LNCAP (cell line): ENCODE data around the gene ANXA10.

Experiments used
- TF ChIP-seq, protein P1 (sequence below): fragments of 450-650 bp; IDR thresholded peaks from 2 replicates; pipeline ENCODE4 v1.5.1; 2017; ENCODE audit warnings: mild to moderate bottlenecking

ANXA10 gene, protein sequence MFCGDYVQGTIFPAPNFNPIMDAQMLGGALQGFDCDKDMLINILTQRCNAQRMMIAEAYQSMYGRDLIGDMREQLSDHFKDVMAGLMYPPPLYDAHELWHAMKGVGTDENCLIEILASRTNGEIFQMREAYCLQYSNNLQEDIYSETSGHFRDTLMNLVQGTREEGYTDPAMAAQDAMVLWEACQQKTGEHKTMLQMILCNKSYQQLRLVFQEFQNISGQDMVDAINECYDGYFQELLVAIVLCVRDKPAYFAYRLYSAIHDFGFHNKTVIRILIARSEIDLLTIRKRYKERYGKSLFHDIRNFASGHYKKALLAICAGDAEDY

DNA sequence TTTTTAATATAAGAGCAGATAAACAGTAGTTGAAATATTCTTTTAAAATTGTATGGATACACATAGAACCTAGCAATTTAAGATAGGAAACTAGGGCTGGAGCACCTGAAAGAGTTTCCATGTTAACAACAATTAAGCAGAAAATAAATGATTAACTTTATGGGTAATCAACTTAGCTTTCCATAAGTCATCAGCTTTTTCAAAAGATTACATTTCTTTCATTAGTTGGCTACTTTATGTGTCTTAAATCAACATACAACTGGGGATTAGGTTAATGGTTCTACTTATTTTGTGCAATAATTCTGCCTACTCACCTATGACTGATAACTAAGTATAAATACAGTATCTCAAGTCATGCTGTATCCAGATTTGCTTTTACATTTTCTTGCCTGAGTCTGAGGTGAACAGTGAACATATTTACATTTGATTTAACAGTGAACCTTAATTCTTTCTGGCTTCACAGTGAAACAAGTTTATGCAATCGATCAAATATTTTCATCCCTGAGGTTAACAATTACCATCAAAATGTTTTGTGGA lies at the start of gene ANXA10:
TSS of gene ANXA10 (plus strand) at position 362 of the 537 bp plus-strand sequence. CDS start at position 526, 164 bp downstream.
- TF ChIP-seq, protein P1, sequence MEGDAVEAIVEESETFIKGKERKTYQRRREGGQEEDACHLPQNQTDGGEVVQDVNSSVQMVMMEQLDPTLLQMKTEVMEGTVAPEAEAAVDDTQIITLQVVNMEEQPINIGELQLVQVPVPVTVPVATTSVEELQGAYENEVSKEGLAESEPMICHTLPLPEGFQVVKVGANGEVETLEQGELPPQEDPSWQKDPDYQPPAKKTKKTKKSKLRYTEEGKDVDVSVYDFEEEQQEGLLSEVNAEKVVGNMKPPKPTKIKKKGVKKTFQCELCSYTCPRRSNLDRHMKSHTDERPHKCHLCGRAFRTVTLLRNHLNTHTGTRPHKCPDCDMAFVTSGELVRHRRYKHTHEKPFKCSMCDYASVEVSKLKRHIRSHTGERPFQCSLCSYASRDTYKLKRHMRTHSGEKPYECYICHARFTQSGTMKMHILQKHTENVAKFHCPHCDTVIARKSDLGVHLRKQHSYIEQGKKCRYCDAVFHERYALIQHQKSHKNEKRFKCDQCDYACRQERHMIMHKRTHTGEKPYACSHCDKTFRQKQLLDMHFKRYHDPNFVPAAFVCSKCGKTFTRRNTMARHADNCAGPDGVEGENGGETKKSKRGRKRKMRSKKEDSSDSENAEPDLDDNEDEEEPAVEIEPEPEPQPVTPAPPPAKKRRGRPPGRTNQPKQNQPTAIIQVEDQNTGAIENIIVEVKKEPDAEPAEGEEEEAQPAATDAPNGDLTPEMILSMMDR = no peak

DNA sequence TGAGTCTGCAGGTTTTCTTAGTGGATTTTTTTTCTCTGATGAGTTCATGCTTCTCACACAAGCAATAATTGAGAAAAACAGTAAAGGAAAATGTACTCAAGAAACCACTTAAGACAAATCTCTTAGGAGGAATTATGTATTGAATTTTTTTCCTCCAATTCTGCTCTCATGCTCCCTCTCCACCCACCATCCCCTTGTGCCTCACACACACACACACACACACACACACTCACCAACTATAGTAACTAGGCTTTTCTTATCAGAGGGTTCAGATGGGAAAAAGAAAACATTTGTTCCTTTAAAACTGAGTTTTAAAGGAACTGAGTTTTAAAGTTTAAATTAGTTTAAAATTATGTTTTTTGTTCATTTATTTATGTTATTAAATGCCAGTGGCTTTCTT lies 47.0 kb upstream of the ANXA10 start:
- TF ChIP-seq, protein P1 = no peak

DNA sequence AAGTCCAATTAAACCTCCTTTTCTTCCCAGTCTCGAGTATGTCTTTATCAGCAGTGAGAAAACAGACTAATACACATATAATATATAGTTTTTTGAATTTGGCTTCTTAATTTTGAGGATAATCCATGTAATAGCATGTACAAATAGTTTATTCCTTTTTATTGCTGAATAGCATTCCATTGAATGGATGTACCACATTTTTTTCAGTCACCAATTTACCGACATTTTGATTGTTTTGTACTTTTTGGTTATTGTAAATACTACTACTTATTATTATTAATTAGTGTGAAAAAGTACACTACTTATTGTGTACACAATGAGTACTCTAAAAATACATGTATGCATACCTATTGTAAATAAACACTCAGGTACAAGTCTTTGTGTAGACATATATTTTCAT lies 42.3 kb upstream of the ANXA10 start:
- TF ChIP-seq, protein P1 = no peak

DNA sequence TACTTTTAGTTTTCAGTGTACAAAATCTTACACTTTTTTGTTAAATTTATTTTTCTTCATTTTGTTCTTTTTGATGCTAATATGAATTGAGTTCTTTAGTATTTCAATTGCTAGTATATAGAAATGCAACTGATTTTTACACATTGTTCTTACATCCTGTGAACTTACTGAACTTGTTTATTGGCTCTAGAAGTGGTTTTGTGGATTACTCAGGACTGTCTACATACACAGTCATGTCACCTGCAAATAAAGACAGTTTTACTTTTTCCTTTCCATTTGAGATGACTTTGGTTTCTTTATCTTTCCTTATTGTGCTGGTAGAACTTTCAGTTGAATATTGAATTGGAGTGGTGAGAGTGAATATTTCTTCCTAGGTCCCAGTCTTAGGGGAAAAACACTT lies 40.8 kb upstream of the ANXA10 start:
- TF ChIP-seq, protein P1 = no peak

DNA sequence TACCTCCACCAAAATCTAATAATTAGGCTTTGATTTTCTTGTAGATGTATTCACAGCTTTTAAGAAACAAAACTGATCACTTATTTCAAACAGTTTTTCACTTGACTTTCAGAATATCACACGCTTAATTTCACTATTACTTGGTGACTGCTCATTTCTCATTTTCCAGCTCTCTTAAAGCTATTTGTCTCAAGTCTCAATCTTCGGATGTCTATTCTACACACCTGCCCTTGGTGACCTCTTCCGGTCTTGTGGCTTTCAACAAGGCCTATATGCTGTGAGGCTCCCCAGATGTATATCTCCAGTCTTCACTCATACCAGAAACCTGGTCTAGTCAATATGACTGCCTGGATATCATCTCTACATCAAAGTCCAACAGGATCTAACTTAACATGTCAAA lies 34.9 kb upstream of the ANXA10 start:
- TF ChIP-seq, protein P1 = no peak

DNA sequence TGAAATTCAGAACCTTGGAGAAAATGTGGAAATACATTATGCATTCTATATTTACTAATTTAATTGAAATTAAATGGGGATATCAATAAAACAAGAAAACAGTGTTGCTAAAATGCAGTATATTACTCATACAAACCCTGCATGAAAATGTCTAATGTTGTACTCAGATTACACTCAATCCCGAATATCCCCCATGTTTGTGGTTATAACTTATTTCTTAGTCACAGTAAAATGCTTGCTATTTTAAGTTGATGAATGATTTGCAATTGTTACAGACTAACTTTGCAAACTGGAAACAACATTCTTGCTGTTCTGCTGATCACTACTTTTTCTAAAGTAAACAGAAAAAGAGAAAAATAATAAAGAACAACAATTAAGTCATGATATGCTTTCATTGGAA lies 33.1 kb upstream of the ANXA10 start:
- TF ChIP-seq, protein P1 = no peak

DNA sequence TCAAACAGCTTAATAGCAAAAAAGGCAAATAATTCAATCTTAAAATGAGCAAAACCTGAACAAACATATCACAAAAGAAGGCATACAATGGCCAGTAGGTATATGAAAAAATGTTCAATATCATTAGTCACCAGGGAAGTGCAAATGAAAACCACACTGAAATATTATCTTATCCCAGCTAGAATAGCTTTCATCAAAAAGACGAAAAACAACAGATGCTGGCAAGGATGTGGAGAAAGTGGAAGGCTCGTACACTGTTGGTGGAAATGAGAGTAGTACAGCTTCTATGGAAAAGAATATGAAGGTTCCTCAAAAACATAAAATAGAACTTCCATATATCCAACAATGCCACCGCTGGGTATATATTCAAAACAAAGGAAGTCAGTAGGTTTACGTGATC lies 29.3 kb upstream of the ANXA10 start:
- TF ChIP-seq, protein P1 = no peak
